Heart left ventricle (tissue), 16 donors: ENCODE results near the gene BACH2. TPM values are rescaled to one million over a fixed set of nuclear protein-coding genes. Genes with fewer than 3 reads are reported as not detected.
A peak's percentile ranks its signal among the peaks of the same experiment; 100 is the strongest.
"Not testable (repeated sequence)": the region's sequence is repeated elsewhere in the genome, so short reads cannot be mapped to it uniquely, and the experiment has no call there.

ENCODE experiments used
- ATAC-seq, 4 donors: fragments of 200-7000 bp; cut with Tn5 transposase; one replicate each; pipeline ENCODE4 v1.9.1; 2020 to 2022; ENCODE audit warnings: moderate library complexity in 4 of 4, mild to moderate bottlenecking in 3 of 4, moderate number of reproducible peaks in 1 of 4
- DNase-seq, 5 donors: peaks; one replicate each; pipeline ENCODE4 v3.0.0-alpha.2; 2020
- H3K27ac ChIP-seq, 12 donors: fragments of 200-600 bp; sonication (generic) in 4 of 12; one replicate each; pipeline versions ENCODE4 v1.5.0 to v1.8.0; 2016 to 2022; ENCODE audit warnings: mild to moderate bottlenecking in 2 of 12
- H3K27me3 ChIP-seq, 9 donors: fragments of 200-600 bp; sonication (generic) in 2 of 9; one replicate each; pipeline versions ENCODE4 v1.5.1 to v1.8.0; 2016 to 2022; ENCODE audit warnings: mild to moderate bottlenecking in 3 of 9
- H3K36me3 ChIP-seq, 9 donors: fragments of 200-600 bp; sonication (generic) in 2 of 9; one replicate each; pipeline versions ENCODE4 v1.5.0 to v1.8.0; 2018 to 2022; ENCODE audit warnings: mild to moderate bottlenecking in 2 of 9
- H3K4me1 ChIP-seq, 12 donors: fragments of 200-600 bp; sonication (generic) in 4 of 12; one replicate each; pipeline versions ENCODE4 v1.5.0 to v1.8.0; 2016 to 2022; ENCODE audit warnings: mild to moderate bottlenecking in 3 of 12
- H3K4me3 ChIP-seq, 12 donors: fragments of 200-600 bp; sonication (generic) in 4 of 12; one replicate each; pipeline versions ENCODE4 v1.5.0 to v1.8.0; 2017 to 2022; ENCODE audit warnings: mild to moderate bottlenecking in 9 of 12, moderate library complexity in 4 of 12
- H3K9me3 ChIP-seq, 12 donors: fragments of 200-600 bp; sonication (generic) in 4 of 12; one replicate each; pipeline versions ENCODE4 v1.5.0 to v1.8.0; 2016 to 2022; ENCODE audit warnings: mild to moderate bottlenecking in 1 of 12
- CTCF ChIP-seq, 12 donors: fragments of 200-600 bp; sonication (generic) in 4 of 12; IDR thresholded peaks; one replicate each; pipeline versions ENCODE4 v1.5.0 to v1.8.0; 2018 to 2022; ENCODE audit warnings: antibody characterized with exemption in 12 of 12, mild to moderate bottlenecking in 5 of 12
- POLR2A ChIP-seq, 2 donors: fragments of 450-650 bp; IDR thresholded peaks; one replicate each; pipeline ENCODE4 v1.6.1; 2017; ENCODE audit warnings: antibody characterized with exemption in 2 of 2, mild to moderate bottlenecking in 2 of 2, moderate library complexity in 2 of 2
- WGBS, 4 donors: extraction: QIAGEN DNeasy Blood & Tissue Kit in 2 of 4; methylation state at CpG; one replicate each; pipeline versions ENCODE4 v1.1.5 to v1.1.7; 2013 to 2018; 5-methylcytosine and 5-hydroxymethylcytosine counted together
- intact Hi-C, 10 donors: fragments of 100-400 bp; cut with DNase I; formaldehyde crosslinking; loops; one replicate each; pipeline versions ENCODE4 v1.11.1 to v1.14.2; 2022
- polyA plus RNA-seq, 2 donors: library from polyadenylated mRNA; stranded (reverse); fragments of 200-250 nt; gene quantifications; one replicate each; pipeline ENCODE4 v1.2.3, GENCODE V29; 2013
- total RNA-seq, 9 donors: library from RNA; depleted of rRNA in 2 of 9; stranded (reverse); fragments of >200 nt in 2 of 9; fragmentation: NEBNext Ultra II Directional in 3 of 9; extraction: Animal tissue kit (Norgen Biotek cat#: 25700) in 3 of 9; gene quantifications; one replicate each; pipeline versions ENCODE4 v1.1.0 to v1.2.4, GENCODE V29; 2016 to 2023
- donor health status: ischemic (EF 13 %, LVEDD 7.1; RV severe dilation, severe dysfunction).
- donor health status: healthy with polysubstance abuse.
- donor health status: DM: no; HTN: yes; CAD: no.
- donor health status: DM: no; HTN: no; CAD: no.
- donor health status: ischemic (EF 25% LVEDD 6.9; RV normal size, moderate dysfunction).
- donor health status: ischemic (EF 25% LVEDD 5.7; RV mildly dilated, moderate dysfunction).
- donor health status: healthy.
- donor health status: DM: yes; HTN: yes; CAD: no.
- donor health status: ischemic (EF 35%, LVEDD 5.7; RV mildly dilated, moderate dysfunction).
- donor health status: nonischemic (EF 11% LVEDD 7.7; RV severe dilation, severe dysfunction).
- donor health status: DM: yes; HTN: yes; CAD: no.
- donor health status: PGD.
- donor health status: ischemic (EF 29% LVEDD 5.4; RV normal size, mild dysfunction).
- donor health status: nonischemic (EF 23%, LVEDD 6.1; RV moderate dilation, normal function).

BACH2 gene
- total and polyA plus RNA-seq, 11 donors: 0.23 to 8.4 (median 1.5) TPM

- 64 to 81% (median 76%) methylated on average over 7 of the region's 7 CpGs for WGBS, 4 donors
- ATAC-seq: peak in 3 of 4 donors; percentile 57 to 64 (median 58)
- TF ChIP-seq POLR2A (IDR thresholded peaks at IDR 0.05) (no peak), CTCF (IDR thresholded peaks at IDR 0.05) (no peak)
- intact Hi-C loops: no loop called here
- Histone ChIP-seq H3K27me3 (no peaks in the 10 kb centered on the region), H3K27ac (peak overlapping the region in 1 of 12 donors; percentile 6), H3K9me3 (no peaks in the 10 kb centered on the region), H3K4me1 (peaks cover 0 to 19% (median 3%) of the 10 kb centered on the region in 12 donors), H3K4me3 (no peak overlapping the region), H3K36me3 (no peaks in the 10 kb centered on the region)
- peak in 4 of 5 donors; percentile 28 to 54 (median 32) for DNase-seq
These were observed 164.8 kb downstream of the BACH2 start for GRCh38 chr6:90131614-90132423.

GRCh38 chr6:90131125-90131524 lies 165.5 kb downstream of the BACH2 start:
- Histone ChIP-seq H3K27ac (peak overlapping the region in 2 of 12 donors; percentile 6 to 15), H3K36me3 (no peaks in the 10 kb centered on the region), H3K4me1 (peaks cover 0 to 23% (median 3%) of the 10 kb centered on the region in 12 donors), H3K9me3 (no peaks in the 10 kb centered on the region), H3K4me3 (no peak overlapping the region), H3K27me3 (no peaks in the 10 kb centered on the region)
- intact Hi-C loops: no loop called here
- peak in 1 of 4 donors; percentile 10 for ATAC-seq
- 75 to 89% (median 80%) methylated on average over 1 of the region's 1 CpG for WGBS, 4 donors
- no peak for TF ChIP-seq CTCF (IDR thresholded peaks at IDR 0.05)
- TF ChIP-seq POLR2A (IDR thresholded peaks at IDR 0.05): no peak
- no peak for DNase-seq

- H3K27me3 ChIP-seq, ATAC-seq, DNase-seq, H3K9me3 ChIP-seq, H3K36me3 ChIP-seq, H3K4me3 ChIP-seq, H3K27ac ChIP-seq, intact Hi-C loops: not testable (repeated sequence)
- peaks cover 0 to 23% (median 3%) of the 10 kb centered on the region in 12 donors for H3K4me1 ChIP-seq
- WGBS, 4 donors: 69 to 98% (median 77%) methylated on average over 2 of the region's 2 CpGs
These were observed 168.0 kb downstream of the BACH2 start for GRCh38 chr6:90128687-90129086.

GRCh38 chr6:90127595-90127994 lies 169.0 kb downstream of the BACH2 start:
- DNase-seq: no peak
- intact Hi-C loops: no loop called here
- Histone ChIP-seq H3K27me3 (no peaks in the 10 kb centered on the region), H3K4me1 (peaks cover 0 to 19% (median 3%) of the 10 kb centered on the region in 12 donors), H3K9me3 (no peaks in the 10 kb centered on the region), H3K27ac (no peak overlapping the region), H3K36me3 (no peaks in the 10 kb centered on the region), H3K4me3 (no peak overlapping the region)
- TF ChIP-seq POLR2A (IDR thresholded peaks at IDR 0.05) (no peak), CTCF (IDR thresholded peaks at IDR 0.05) (no peak)
- WGBS, 4 donors: 78 to 84% (median 80%) methylated on average over 7 of the region's 7 CpGs
- no peak for ATAC-seq
